SHP77 (cell line): ENCODE data around the gene EFNA1.
"Not testable (repeated sequence)": the region's sequence is repeated elsewhere in the genome, so short reads cannot be mapped to it uniquely, and the experiment has no call there.

Source experiments
- DNase-seq, 2 experiments: peaks; one replicate each; lab custom pipeline; 2025; lab: John Stamatoyannopoulos, UW

The EFNA1 gene

GRCh38 chr1:155092131-155092530, 35.5 kb upstream of the EFNA1 start:
- no peak for DNase-seq

GRCh38 chr1:155092641-155093040, 35.0 kb upstream of the EFNA1 start:
- DNase-seq = no peak

GRCh38 chr1:155093911-155094621, 33.6 kb upstream of the EFNA1 start:
- DNase-seq = peak; percentile 83 to 88

- DNase-seq = no peak
Measured at GRCh38 chr1:155094622-155094948, 33.1 kb upstream of the EFNA1 start.

- DNase-seq = no peak
Measured at GRCh38 chr1:155099331-155099730, 28.3 kb upstream of the EFNA1 start.

- no peak for DNase-seq
Measured at GRCh38 chr1:155103325-155103724, 24.4 kb upstream of the EFNA1 start.

- DNase-seq = no peak
Measured at GRCh38 chr1:155104605-155105534, 22.8 kb upstream of the EFNA1 start.

GRCh38 chr1:155105604-155106011, 22.1 kb upstream of the EFNA1 start:
- no peak for DNase-seq

GRCh38 chr1:155106862-155107261, 20.8 kb upstream of the EFNA1 start:
- peak; percentile 25 to 49 for DNase-seq

- no peak for DNase-seq
Measured at GRCh38 chr1:155107309-155108264, 20.1 kb upstream of the EFNA1 start.

GRCh38 chr1:155108296-155108695, 19.4 kb upstream of the EFNA1 start:
- no peak for DNase-seq

GRCh38 chr1:155110381-155110780, 17.3 kb upstream of the EFNA1 start:
- DNase-seq = no peak

GRCh38 chr1:155110826-155111225, 16.9 kb upstream of the EFNA1 start:
- DNase-seq = no peak

- DNase-seq = no peak
Measured at GRCh38 chr1:155113450-155113980, 14.2 kb upstream of the EFNA1 start.

GRCh38 chr1:155116113-155116764, 11.4 kb upstream of the EFNA1 start:
- no peak for DNase-seq

- peak in 1 of 2 experiments; percentile 77 for DNase-seq
Measured at GRCh38 chr1:155117610-155118009, 10.1 kb upstream of the EFNA1 start.

- DNase-seq = not testable (repeated sequence)
Measured at GRCh38 chr1:155118090-155118489, 9.6 kb upstream of the EFNA1 start.

- no peak for DNase-seq
Measured at GRCh38 chr1:155120253-155120652, 7.4 kb upstream of the EFNA1 start.

- DNase-seq = no peak
Measured at GRCh38 chr1:155121249-155121648, 6.4 kb upstream of the EFNA1 start.

GRCh38 chr1:155122308-155122707, 5.4 kb upstream of the EFNA1 start:
- DNase-seq = no peak

GRCh38 chr1:155123801-155124200, 3.9 kb upstream of the EFNA1 start:
- DNase-seq = no peak
